ENCODE results near the gene FAT1.

The FAT1 gene

DNA sequence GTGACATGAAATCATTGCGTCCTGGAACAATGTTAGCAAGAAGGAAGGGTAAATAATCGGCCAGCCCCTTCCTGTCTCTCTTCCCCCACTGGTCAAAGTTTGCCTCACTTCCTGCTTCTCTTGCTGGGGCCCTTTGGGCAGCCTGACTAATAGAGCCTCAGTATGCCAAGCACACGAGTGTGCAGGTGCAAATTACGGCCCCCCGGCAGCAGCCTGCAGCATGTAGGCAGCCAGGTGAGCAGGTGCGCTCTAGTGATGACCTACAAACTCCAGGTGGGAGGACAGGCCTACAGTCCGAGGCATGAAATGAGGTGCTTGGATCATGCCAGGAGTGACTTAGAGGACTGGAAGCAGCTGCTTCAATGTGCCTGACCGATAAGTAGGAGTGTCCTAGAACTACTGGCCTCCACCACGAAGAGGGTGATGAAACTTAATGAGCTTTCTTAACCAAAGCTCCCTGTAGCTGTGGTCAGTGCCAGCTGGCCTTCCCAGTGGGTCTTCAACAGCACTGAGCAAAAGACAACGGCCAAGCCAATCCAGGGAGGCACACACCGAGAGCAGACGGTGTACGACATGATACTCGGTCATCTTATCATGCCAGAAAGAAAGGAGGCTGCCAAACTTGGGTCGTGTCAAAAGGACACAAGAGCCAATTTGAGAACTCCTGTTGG, 26.1 kb upstream of the FAT1 start:
- no peak for DNase-seq

DNA sequence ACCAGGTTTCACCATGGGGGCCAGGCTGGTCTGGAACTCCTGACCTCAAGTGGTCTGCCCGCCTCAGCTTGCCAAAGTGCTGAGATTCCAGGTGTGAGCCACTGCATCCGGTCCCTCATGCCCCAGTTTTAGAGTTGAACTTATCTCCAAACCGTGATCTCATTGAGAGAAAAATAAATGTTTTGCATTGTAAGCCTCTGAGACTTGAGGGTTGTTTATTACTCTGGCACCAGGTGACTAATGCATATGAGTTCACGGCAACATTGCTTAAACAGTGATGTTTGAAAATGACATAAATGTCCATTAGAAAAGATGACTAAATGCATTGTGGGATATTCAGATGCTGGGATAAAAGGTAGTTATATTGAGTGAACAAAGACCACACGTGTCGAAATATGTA, 22.9 kb upstream of the FAT1 start:
- DNase-seq, result no peak

DNA sequence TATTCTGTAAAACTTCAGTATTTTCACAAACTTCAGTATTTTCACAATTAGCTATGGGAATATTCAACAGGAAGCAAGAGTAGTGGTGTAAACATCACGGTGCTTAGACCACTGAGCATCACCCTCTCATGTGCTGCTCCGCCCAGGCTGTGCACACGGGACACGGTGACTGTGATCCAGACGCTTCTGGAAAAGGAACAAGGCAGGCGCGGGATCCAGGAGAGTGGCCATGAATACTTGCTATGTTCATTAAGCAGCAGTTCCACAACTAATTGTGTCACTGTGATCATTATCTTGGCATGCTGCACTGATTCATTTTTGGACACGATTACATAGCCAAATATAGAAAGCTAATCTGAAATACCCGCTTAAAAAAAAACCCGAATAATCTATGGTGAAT, 19.6 kb upstream of the FAT1 start:
- DNase-seq, result no peak

DNA sequence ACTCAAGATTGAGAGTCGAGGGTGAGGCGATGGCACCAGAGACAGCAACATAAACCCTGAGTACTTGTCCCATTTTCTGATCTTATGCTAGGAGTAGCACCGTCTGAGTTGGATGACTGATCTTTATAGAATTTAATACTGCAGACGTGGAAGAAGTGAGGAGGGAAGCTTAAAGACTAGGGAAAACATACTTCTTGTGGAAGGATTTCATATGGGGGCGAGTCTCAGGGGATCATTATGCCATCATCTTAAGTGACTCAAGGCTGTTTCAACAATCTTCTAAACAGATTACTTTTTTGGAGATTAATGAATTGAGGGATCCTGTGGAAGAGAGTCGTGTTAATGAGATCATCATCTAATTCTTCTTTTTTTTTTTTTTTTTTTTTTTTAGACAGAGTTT, 17.2 kb upstream of the FAT1 start:
- DNase-seq, result no peak

DNA sequence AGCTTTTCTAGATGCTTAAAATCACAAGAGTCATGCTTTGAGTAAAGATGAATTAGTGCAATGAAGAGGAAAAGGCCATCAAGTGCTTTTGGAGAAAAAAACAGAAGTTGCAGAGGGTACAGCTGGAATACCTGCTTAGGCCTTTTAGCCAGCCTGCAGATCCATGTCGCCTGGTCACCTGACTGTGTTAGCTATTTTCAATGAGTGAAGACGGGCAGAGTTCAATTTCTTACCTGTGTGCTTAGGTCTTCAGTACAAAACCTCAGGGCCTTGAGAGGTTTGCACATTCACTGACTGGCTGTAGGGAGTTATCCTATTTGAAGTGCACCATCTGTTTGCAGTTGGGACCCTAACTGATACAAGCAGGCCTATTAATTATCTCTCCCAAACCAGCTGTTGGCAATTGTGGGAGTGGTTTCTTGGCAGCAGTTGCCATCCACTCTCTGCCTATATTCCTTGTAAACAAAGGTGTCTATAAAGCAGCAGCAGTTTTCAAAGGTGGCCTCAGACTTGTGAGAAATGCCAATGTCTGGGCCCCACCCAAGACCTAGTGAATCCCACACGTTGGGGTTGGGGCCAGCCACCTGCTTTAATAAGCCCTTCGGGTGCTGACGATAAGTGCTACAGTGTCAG, 16.3 kb upstream of the FAT1 start:
- no peak for DNase-seq

DNA sequence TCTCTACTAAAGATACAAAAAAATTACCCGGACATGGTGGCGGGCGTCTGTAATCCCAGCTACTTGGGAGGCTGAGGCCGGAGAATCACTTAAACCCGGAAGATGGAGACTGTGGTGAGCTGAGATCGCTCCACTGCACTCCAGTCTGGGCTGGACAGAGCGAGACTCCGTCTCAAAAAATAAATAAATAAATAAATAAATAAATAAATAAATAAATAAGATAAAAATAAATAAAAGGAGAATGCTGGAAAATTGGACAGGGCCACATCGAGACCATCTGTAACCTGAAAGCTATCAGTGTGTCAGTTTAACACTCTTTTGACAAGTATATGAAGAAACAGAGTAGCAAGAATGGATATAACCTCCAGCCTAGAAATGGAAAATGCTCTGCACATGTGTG, 15.7 kb upstream of the FAT1 start:
- DNase-seq, result no peak

DNA sequence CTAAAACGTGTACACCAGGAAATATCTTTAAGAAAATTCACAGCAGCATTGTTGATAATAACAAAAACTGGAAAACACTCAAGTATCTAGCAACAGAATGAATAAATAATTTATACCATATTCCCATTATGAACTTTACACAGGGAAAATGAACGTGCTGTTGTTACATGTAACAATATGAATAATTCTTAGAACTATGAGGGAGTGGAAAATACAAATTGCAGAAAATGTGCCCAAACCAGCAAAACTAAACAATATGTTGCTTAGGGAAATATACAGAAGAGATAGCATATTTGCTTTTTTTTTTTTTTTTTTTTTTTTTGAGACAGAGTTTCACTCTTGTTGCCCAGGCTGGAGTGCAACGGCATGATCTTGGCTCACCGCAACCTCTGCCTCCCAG, 14.8 kb upstream of the FAT1 start:
- DNase-seq, result no peak

DNA sequence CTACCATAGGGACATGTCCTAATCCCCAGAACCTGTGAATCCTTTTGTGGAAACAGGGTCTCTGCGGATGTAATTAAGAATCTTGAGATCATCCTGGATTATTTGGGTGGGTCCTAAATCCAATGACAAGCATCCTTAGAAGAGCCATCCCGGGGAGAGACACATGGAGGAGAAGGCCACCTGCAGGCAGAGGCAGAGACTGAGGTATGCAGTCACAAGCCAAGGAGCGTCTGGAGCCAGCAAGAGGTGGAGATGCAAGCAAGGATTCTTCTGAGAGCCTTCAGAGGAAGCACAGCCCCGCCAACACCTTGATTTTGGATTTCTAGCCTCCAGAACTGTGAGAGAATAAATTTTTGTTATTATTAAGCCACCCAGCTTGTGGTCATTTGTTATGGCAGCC, 13.8 kb upstream of the FAT1 start:
- no peak for DNase-seq

DNA sequence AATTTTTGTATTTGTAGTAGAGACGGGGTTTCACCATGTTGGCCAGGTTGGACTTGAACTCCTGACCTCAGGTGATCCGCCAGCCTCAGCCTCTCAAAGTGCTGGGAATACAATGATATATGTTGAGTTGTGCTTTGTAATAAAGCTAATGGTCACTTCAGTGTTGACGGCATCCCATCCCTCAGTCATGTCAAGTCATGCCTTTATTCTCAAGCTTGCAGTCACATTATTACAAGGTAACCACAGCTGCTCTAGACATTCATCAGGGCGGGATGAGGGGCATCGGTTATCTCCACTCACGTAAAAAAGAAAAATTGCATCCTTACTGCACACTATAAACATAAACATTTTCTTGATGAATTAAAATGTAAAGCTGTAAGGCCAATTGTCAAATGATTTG, 12.8 kb upstream of the FAT1 start:
- DNase-seq, result no peak

DNA sequence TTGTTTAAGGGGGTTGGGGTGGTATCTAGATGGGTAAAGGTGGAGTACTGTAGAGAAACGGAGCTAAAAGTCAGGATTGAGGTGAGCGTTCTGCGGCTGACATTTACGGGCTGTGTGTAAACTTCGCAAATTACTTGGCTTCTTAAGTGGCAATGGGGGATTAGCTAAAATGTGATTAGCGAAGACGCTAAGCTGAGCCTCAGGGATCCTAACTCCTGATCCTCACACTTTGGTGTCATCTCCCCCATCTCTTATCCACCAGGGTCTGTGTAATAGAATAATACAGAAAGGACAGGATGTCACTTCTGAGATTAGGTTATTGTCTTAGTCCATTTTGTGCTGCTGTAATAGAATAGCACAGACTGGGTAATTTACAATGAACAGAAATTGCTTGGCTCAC, 10.6 kb upstream of the FAT1 start:
- DNase-seq, result no peak

DNA sequence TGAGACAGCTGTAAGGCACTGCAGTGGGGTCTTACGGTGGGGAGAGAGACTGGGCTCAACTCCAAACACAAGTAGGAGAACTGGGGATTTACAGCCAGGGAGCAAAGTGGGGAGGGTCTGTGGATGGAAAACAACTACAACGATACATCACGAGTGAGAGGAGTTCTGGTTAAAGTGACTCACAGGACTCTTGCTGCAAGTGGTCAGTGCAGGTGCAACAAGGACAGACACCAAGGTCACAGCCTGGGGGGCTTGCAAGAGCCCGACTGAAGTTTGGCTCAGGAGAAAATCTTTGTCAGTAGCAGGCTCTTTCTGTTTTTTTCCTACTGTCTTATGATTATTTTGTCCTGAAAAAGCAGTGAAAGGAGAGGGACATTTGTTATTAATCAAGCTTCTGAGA, 10.1 kb upstream of the FAT1 start:
- no peak for DNase-seq

DNA sequence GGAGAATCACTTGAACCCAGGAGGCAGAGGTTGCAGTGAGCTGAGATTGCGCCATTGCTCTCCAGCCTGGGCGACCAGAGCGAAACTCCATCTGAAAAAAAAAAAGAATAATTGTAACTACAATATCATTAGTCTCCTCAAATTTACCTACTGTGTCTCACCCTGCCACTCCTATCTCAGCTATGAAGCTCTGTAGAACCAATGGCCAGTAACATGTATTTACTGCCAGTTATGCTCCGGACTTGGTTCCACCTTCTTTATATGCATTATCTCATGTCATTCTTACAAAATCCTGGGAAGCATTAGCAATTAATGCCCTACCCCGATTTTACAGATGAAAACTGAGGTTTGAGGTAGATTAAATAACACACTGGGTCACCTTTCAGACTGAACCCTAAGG, 7.0 kb upstream of the FAT1 start:
- DNase-seq, result no peak

DNA sequence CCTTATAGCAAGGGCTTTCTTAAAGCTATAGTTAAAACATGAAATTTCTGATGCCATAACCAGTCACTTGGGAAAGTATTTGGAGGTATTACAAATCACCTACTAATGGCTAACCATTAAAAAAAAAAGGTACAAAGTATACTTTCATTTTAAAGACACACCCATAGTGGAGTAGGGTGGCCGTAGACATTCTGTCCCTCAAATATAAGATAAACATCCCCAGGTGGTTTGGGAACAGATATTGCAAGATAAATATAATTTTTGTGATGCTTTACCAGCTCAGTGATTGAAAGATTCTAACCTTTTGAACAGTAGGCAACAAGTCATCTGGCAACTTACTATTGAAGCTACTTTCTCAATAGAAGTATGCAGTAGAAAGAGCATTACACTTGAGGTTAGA, 6.2 kb upstream of the FAT1 start:
- DNase-seq, result no peak

DNA sequence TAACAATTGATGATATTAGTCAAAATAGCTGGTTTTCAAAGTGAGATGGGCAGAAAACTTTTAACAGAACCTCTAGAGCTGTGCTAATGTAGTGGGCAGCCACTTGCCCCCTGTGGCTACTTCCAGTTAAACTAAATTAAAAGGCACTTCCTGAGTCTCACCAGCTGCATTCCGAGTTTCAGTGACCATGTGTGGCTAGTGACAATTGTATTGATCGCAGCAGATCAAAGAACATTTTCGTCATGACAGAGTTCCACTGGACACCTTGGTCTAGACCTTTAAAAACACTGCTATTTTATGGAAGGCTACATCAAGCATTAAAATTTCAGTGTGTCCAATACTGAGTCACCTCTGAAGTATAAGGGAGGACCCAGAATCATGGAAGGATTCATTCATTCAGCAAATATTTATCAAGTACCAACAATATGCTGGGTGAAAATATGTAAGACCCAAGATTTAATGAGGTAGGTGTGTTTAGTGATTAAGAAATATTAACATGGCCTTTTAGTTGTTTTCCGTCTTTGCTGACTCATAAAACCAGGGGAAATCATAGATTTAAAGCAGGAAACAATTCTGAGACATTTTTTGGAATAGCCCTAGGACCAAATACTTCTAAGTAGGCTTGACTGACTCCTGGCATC, 5.1 kb upstream of the FAT1 start:
- DNase-seq, result no peak

DNA sequence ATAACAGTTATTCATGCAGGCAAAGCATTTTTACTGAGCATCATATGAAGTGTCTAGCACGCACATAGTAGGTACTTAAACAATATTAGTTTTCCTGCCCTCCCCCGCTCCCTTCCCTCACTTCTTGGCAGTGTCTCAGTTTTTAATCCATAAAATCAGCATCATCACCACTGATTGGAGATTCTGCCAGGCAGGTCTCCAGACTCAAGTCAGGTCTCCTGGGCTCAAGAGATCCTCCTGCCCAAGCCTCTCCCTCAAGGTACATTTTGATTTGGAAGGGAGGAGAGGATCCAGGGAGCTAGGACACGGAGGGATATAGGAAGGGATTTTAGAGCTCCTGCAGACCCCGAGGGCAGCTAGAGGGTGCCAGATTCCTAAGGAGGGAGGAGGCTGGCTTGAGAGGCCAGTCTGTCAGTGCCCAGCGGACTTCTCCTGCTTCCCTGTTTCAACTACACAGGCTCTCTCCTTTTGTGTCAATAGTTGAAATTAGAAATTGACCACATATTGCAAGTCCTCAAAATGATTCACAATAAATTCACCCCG, 4.4 kb upstream of the FAT1 start:
- no peak for DNase-seq

DNA sequence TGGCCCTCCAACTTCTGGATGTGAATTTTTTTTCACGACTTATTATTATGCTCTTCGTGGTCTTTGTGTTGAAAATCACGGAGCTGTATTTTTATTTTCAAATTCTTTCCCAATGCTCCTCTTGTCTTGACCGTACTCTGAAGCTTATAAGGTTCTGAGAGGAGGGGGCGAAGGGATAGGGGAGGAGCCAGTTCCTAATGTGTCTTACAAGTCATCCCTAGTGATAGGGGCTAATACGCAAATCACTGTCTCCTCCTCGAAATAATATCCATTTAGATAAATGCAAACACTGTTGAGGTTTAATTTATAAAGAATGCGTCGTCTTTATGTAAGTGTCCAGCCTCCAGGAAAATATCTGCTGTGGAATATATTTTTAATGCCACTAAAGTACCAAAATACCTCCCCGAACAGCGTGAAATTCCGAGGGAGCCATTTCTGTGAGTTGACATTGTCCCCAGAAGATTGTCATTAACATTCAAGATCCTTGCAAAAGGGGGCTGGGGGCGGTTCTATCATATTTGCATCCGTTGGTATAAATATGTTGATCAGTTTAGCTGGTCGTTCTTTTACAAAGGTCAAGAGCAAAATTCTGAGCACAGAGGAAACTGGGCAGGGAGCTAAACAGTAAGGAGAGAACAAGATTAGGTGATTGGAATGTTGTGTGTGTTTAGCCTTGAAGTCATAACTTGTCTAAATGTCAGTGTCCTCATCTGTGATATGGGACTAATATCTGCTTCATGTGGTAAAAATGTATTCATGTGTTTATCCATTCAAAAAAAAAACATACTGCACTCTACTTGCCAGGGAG, 3.7 kb upstream of the FAT1 start:
- no peak for DNase-seq

DNA sequence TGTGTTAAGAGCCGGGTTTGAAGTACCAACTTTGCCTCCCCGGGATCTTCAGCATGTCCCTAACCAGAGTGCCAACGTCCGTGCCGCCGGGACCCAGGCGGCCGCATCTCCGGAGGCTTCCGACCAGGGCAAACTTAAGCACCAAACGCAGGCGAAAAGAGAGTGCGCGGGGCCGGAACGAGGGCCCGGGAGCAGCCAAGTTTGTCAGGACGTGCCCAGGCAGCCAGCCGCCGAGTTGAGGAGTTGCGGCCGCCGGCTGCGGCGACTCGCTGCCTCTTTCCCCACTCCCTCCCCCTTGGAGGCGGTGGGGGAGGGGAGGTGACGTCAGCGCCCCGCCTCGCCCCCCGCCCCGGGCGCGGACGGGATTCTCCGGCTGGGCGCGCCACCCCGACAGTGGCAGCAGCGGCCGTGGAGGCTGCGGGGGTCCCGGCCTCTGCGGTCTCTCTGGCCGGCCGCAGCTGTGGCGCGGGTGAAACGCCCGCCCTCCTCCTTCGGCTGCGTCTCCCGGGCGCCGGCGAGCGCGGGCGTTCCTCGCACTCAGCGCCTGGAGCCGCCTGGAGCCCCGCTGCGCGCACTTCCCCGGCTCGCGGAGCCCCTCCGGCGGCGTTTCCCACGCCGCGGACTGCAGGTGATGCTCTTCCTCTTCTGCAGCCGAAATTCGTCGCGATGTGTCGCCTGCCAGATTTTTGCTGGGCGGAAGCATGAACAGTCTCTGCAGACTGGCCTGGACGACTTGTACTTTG, 2.9 kb upstream of the FAT1 start:
- DNase-seq, result no peak

DNA sequence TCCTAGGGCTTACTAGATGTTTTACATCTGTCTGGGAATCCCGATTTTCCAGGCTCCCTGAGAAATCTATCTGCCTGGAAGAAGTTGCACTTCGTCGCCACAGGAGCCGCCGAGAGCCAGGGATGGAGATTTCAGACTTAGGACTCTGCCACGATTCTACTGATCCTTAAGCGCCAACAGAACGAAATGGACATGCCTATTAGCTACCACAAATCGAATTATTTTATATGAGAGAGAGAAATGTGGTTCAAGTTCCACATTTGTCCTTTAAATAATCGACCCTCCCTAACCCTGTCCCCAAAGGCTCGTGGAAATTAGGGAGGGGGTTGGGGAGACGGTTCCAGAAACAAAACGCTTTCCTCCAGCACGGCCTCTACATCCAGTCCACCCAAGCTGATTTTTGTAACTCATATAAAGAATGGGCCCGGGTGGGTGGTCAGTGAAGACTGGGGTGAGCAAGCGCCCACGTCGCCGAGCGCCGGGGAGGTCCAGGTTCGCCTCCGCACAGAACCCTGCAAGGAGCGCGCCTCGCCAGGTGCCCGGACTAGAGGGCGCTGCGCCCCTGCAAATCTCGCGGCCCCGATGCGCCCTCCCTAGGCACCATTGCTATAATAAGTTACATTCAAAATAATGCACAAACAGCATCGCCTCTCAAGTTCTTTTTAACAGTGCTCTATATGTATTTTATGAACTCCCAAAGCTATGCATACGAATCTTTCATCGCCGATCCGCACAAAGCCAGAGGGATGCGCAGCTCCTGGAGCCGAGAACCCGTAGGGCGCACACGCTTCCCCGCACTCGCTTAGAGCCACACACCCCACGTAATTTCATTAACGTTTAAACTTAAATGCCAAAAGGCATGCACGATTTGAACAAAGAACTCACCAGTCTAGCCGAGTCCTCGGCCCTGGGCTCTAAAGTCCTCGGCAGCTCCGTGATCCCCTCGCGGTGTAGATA, 2.1 kb upstream of the FAT1 start:
- DNase-seq, result no peak

DNA sequence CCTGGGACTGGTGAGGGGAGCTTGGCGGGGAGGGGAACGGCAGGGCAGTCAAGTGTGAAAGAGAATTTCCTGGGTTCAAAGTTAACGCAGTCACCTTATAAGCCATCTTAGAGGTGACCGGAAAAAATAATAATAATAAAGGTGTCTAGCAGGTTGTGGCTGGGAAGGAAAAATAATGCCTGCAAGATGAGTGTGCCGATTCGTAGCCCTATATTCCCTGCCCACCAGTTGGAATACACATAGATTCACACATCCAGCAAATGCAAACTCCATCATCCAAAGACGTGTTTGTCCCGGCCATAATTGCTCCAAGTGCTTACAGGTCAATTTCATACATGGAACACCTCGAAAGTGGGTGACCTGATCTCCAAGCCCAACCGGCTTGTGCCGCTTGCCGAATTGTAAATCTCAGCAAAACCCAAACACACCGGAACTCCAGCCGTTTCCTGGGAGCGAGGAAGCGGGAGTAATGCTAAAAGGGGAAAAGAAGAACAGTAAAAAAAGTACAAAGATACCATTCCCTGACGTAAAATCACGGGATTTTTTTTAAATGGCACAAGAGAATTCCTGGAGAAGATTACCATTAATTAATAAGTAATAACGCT, 1.3 kb upstream of the FAT1 start:
- no peak for DNase-seq

DNA sequence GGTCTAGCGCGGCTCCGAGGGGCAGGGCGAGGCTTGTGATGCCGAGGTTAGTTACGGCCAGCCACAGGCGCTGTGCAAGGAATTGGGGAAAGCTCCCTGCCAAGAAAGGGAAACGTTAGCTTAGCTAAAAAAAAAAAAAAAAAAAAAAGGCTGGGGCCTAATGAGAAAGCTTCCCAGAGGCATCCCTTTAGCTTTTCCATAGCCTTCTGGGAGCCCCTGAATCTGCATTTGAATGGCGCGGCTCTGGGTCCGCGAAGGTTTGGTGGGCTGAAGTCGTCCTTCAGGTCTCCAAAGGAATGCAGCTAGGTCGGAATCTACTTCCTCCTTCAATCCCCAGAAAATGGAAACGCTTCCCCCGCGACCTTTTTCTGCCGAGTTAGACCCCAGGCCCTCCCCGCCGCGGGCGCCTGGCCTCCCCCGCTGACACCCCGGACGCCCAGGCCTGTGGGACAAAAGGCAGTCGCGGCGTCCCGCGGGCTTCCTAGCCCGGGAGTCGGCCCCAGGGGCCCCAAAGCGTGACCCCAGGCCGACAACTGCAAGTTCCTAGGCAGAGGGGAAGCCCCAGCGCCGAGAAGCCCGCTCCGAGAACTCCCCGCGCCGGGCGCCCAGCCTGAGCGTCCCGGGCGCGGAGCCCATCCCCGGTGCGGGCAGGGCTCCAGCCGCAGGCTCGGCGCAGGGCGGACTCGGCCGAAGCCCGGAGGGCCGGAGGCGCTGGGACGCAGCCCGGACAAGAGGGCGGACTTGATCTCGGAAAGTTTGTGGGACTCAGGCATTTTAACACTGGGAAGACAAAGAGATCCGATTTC, 605 bp upstream of the FAT1 start:
- DNase-seq, result no peak

All from activated CD4-positive, CD25-positive, alpha-beta regulatory T cell treated with anti-CD3 and anti-CD28 coated beads, Interleukin-2, amount 50 U/mL, for 72 hours (primary cell).